ENCODE measurements around the gene DEAF1. TPM values are rescaled to one million over a fixed set of nuclear protein-coding genes. Genes with fewer than 3 reads are reported as not detected.
A peak's percentile ranks its signal among the peaks of the same experiment; 100 is the strongest.

DEAF1 gene
- total RNA-seq, 2 donors from 2014 or later: 21.7 to 25.8 TPM

GRCh38 chr11:720017-720641 lies 25.1 kb upstream of the DEAF1 start:
- TF ChIP-seq CTCF (IDR thresholded peaks at IDR 0.05): no peak
- Histone ChIP-seq H3K36me3 (no peaks in the 10 kb centered on the region), H3K4me1 (peaks cover 20% of the 10 kb centered on the region), H3K9ac (ENCODE audit: low read depth in 2 of 2, low read length in 2 of 2) (peak overlapping the region in 1 of 2 donors; percentile 19), H3K9me3 (no peaks in the 10 kb centered on the region), H3K4me3 (no peak overlapping the region), H3K27ac (no peak overlapping the region), H3K27me3 (no peaks in the 10 kb centered on the region)
- intact Hi-C loops (cut with DNase I): loop anchor here (10.0 kb wide), 1 partner anchor 165 kb away; no protein-coding TSS in a partner anchor
- DNase-seq: no peak

GRCh38 chr11:719214-720016 lies 24.4 kb upstream of the DEAF1 start:
- TF ChIP-seq CTCF (IDR thresholded peaks at IDR 0.05): no peak
- no peak overlapping the region for H3K9ac ChIP-seq (ENCODE audit: low read depth in 2 of 2, low read length in 2 of 2)
- H3K9me3 ChIP-seq: no peaks in the 10 kb centered on the region
- intact Hi-C loops (cut with DNase I): loop anchor here (2.0 to 10.0 kb wide), 2 partner anchors 23 to 165 kb away; no protein-coding TSS in a partner anchor
- no peaks in the 10 kb centered on the region for H3K27me3 ChIP-seq
- DNase-seq: peak; percentile 26
- H3K36me3 ChIP-seq: no peaks in the 10 kb centered on the region
- peaks cover 18% of the 10 kb centered on the region for H3K4me1 ChIP-seq
- no peak overlapping the region for H3K27ac ChIP-seq
- H3K4me3 ChIP-seq: no peak overlapping the region

- Histone ChIP-seq H3K27me3 (no peaks in the 10 kb centered on the region), H3K36me3 (no peaks in the 10 kb centered on the region), H3K4me1 (peaks cover 3% of the 10 kb centered on the region), H3K27ac (no peak overlapping the region), H3K9ac (ENCODE audit: low read depth in 2 of 2, low read length in 2 of 2) (no peak overlapping the region), H3K4me3 (no peak overlapping the region), H3K9me3 (no peaks in the 10 kb centered on the region)
- DNase-seq: no peak
- intact Hi-C loops (cut with DNase I): no loop called here
- TF ChIP-seq CTCF (IDR thresholded peaks at IDR 0.05): no peak
These were observed 19.4 kb upstream of the DEAF1 start for GRCh38 chr11:714436-714835.

- no peaks in the 10 kb centered on the region for H3K36me3 ChIP-seq
- no peak overlapping the region for H3K4me3 ChIP-seq
- H3K27ac ChIP-seq: no peak overlapping the region
- H3K27me3 ChIP-seq: no peaks in the 10 kb centered on the region
- H3K9ac ChIP-seq (ENCODE audit: low read depth in 2 of 2, low read length in 2 of 2): peak overlapping the region; percentile 18 to 68
- intact Hi-C loops (cut with DNase I): no loop called here
- TF ChIP-seq CTCF (IDR thresholded peaks at IDR 0.05): no peak
- peaks cover 17% of the 10 kb centered on the region for H3K4me1 ChIP-seq
- H3K9me3 ChIP-seq: no peaks in the 10 kb centered on the region
- DNase-seq: peak; percentile 34
These were observed 14.3 kb upstream of the DEAF1 start for GRCh38 chr11:709109-709997.

GRCh38 chr11:708511-708910 lies 13.5 kb upstream of the DEAF1 start:
- H3K9me3 ChIP-seq: no peaks in the 10 kb centered on the region
- H3K27me3 ChIP-seq: no peaks in the 10 kb centered on the region
- no peak for DNase-seq
- no peak overlapping the region for H3K4me3 ChIP-seq
- peaks cover 20% of the 10 kb centered on the region for H3K4me1 ChIP-seq
- H3K9ac ChIP-seq (ENCODE audit: low read depth in 2 of 2, low read length in 2 of 2): peak overlapping the region; percentile 15 to 96
- no peaks in the 10 kb centered on the region for H3K36me3 ChIP-seq
- no peak overlapping the region for H3K27ac ChIP-seq
- TF ChIP-seq CTCF (IDR thresholded peaks at IDR 0.05): no peak
- intact Hi-C loops (cut with DNase I): no loop called here
